PFSK-1 (cell line): Measurements from ENCODE around the gene AOC2.

Experiments used
- POLR2AphosphoS5 ChIP-seq: IDR thresholded peaks from 2 replicates; pipeline ENCODE4 v1.6.1; 2012; ENCODE audit warnings: low read depth, mild to moderate bottlenecking, control low read depth, low read length, moderate library complexity
- SIN3A ChIP-seq: IDR thresholded peaks from 2 replicates; pipeline ENCODE4 v1.6.1; 2012; ENCODE audit warnings: mild to moderate bottlenecking, low read length, moderate library complexity, borderline replicate concordance; ENCODE audit not compliant: insufficient read depth
- TAF1 ChIP-seq: IDR thresholded peaks from 2 replicates; pipeline ENCODE4 v1.6.1; 2012; ENCODE audit warnings: low read length, control low read depth, borderline replicate concordance; ENCODE audit not compliant: insufficient read depth

DNA sequence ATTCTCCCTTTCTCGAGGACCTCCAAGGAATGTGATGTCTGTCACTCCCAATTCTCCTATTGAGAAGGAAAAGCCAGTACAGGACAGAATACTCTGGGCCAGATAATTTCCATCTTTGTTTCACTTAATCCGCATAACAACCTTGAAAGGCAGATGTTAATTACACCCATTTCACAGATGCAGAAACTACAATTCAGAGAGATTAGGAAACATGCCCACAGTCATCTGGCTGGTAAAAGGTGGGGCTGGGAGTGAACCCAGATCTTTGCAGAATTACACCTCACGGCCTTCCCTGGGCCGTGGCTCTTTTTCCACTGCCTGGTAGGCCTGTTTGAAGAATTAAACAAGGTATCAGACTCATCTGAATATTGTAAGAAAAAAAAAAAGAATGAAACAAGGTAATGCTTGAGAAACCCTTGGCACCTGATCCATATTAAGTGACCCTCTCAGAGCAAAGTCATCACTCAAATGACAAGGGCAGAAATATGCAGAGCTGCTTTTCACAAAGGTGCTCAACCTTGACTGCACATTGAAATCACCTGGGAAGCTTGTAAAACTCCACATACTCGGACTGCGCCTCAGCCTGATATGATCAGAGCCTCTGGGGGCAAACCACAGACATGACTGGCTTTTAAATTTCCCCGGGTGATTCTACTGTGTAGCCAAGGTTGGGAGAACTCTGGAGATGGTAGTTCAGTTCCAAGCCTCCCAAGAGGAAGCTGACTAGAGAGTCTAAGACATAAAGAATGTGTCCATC lies 39.6 kb downstream of the AOC2 start:
- TF ChIP-seq POLR2AphosphoS5 = no peak
- no peak for TF ChIP-seq TAF1
- TF ChIP-seq SIN3A = no peak
